Measurements from ENCODE around the gene NOD1. TPM values are rescaled to one million over a fixed set of nuclear protein-coding genes. Genes with fewer than 3 reads are reported as not detected.
"Not testable (repeated sequence)": the region's sequence is repeated elsewhere in the genome, so short reads cannot be mapped to it uniquely, and the experiment has no call there.

Gene NOD1
- 11.8 TPM for polyA plus RNA-seq (ENCODE audit: insufficient read length)
- long read RNA-seq, donor 1, full-length matches to known transcripts = 3 of 3 reads
- long read RNA-seq, donor 1, partial matches to known transcripts = 0 of 3 reads
- long read RNA-seq, donor 1, other reads (novel, unspliced or antisense) = 0 of 3 reads
- long read RNA-seq, donor 2, partial matches to known transcripts = 0 of 1 reads
- long read RNA-seq, donor 2, other reads (novel, unspliced or antisense) = 0 of 1 reads
- long read RNA-seq, donor 3, partial matches to known transcripts = 0 of 2 reads
- long read RNA-seq, donor 3, other reads (novel, unspliced or antisense) = 0 of 2 reads
- long read RNA-seq, donor 4 = 0 reads
- long read RNA-seq, donor 5 = 0 reads
- long read RNA-seq, donor 6 = 0 reads
- long read RNA-seq, donor 7, full-length matches to known transcripts = 2 of 2 reads
- long read RNA-seq, donor 7, partial matches to known transcripts = 0 of 2 reads
- long read RNA-seq, donor 7, other reads (novel, unspliced or antisense) = 0 of 2 reads
- long read RNA-seq, donor 8 = 0 reads

- peak; percentile 64 for DNase-seq
These were observed at the start of gene NOD1 for GRCh38 chr7:30478349-30479201. NOD1 (minus strand) TSS chr7:30478784; CDS start chr7:30456921, 21,863 bp downstream.

GRCh38 chr7:30527297-30527696, 48.7 kb upstream of the NOD1 start:
- DNase-seq = not testable (repeated sequence)

- DNase-seq = no peak
These were observed 47.6 kb upstream of the NOD1 start for GRCh38 chr7:30526163-30526562.

GRCh38 chr7:30525429-30525828, 46.8 kb upstream of the NOD1 start:
- DNase-seq = no peak

GRCh38 chr7:30524545-30524944, 46.0 kb upstream of the NOD1 start:
- DNase-seq = no peak

GRCh38 chr7:30523466-30523865, 44.9 kb upstream of the NOD1 start:
- DNase-seq = no peak

GRCh38 chr7:30522159-30522558, 43.6 kb upstream of the NOD1 start:
- no peak for DNase-seq

- DNase-seq = no peak
These were observed 42.9 kb upstream of the NOD1 start for GRCh38 chr7:30521532-30521931.

GRCh38 chr7:30519122-30519521, 40.5 kb upstream of the NOD1 start:
- no peak for DNase-seq

- DNase-seq = no peak
These were observed 37.2 kb upstream of the NOD1 start for GRCh38 chr7:30515761-30516160.

GRCh38 chr7:30514776-30515175, 36.2 kb upstream of the NOD1 start:
- no peak for DNase-seq

- DNase-seq = no peak
These were observed 35.6 kb upstream of the NOD1 start for GRCh38 chr7:30514177-30514576.

- DNase-seq = no peak
These were observed 35.2 kb upstream of the NOD1 start for GRCh38 chr7:30513762-30514161.

- DNase-seq = no peak
These were observed 33.5 kb upstream of the NOD1 start for GRCh38 chr7:30511973-30512662.

- DNase-seq = no peak
These were observed 32.9 kb upstream of the NOD1 start for GRCh38 chr7:30511494-30511893.

GRCh38 chr7:30510124-30511075, 31.8 kb upstream of the NOD1 start:
- peak; percentile 19 for DNase-seq

- not testable (repeated sequence) for DNase-seq
These were observed 30.7 kb upstream of the NOD1 start for GRCh38 chr7:30509171-30509857.

GRCh38 chr7:30507346-30507900, 28.8 kb upstream of the NOD1 start:
- DNase-seq = not testable (repeated sequence)

- no peak for DNase-seq
These were observed 26.7 kb upstream of the NOD1 start for GRCh38 chr7:30505174-30505697.

Data from left kidney (tissue), 8 donors.